Cerebellar nuclear complex (tissue), 1 donor: ENCODE data around the gene HSF5.
"Not testable (repeated sequence)": the region's sequence is repeated elsewhere in the genome, so short reads cannot be mapped to it uniquely, and the experiment has no call there.

ENCODE experiments used
- DNase-seq, 2 experiments: peaks; one replicate each; lab custom pipeline; 2025; lab: John Stamatoyannopoulos, UW

The HSF5 gene

GRCh38 chr17:58412961-58413586, 75.1 kb downstream of the HSF5 start:
- DNase-seq: no peak

- DNase-seq: no peak
Measured at GRCh38 chr17:58412064-58412703, 76.0 kb downstream of the HSF5 start.

- DNase-seq: no peak
Measured at GRCh38 chr17:58411408-58411894, 76.8 kb downstream of the HSF5 start.

GRCh38 chr17:58410714-58411407, 77.3 kb downstream of the HSF5 start:
- no peak for DNase-seq

- DNase-seq: no peak
Measured at GRCh38 chr17:58409432-58409831, 78.8 kb downstream of the HSF5 start.

- no peak for DNase-seq
Measured at GRCh38 chr17:58403311-58403710, 84.9 kb downstream of the HSF5 start.

- no peak for DNase-seq
Measured at GRCh38 chr17:58402679-58403078, 85.5 kb downstream of the HSF5 start.

GRCh38 chr17:58402047-58402446, 86.2 kb downstream of the HSF5 start:
- no peak for DNase-seq

- DNase-seq: no peak
Measured at GRCh38 chr17:58401287-58401686, 86.9 kb downstream of the HSF5 start.

- DNase-seq: no peak
Measured at GRCh38 chr17:58400826-58401225, 87.4 kb downstream of the HSF5 start.

- DNase-seq: no peak
Measured at GRCh38 chr17:58399974-58400373, 88.2 kb downstream of the HSF5 start.

GRCh38 chr17:58398574-58399266, 89.5 kb downstream of the HSF5 start:
- DNase-seq: no peak

GRCh38 chr17:58397421-58397820, 90.8 kb downstream of the HSF5 start:
- DNase-seq: not testable (repeated sequence)

- no peak for DNase-seq
Measured at GRCh38 chr17:58396173-58396572, 92.0 kb downstream of the HSF5 start.

- no peak for DNase-seq
Measured at GRCh38 chr17:58394534-58395223, 93.5 kb downstream of the HSF5 start.

- DNase-seq: no peak
Measured at GRCh38 chr17:58391302-58391984, 96.8 kb downstream of the HSF5 start.

- no peak for DNase-seq
Measured at GRCh38 chr17:58390884-58391283, 97.3 kb downstream of the HSF5 start.

GRCh38 chr17:58388302-58389190, 99.7 kb downstream of the HSF5 start:
- DNase-seq: no peak

- DNase-seq: no peak
Measured at GRCh38 chr17:58387834-58388233, 100.4 kb downstream of the HSF5 start.

- DNase-seq: no peak
Measured at GRCh38 chr17:58386708-58387107, 101.5 kb downstream of the HSF5 start.
